Measurements from ENCODE around the gene TCP11L2. TPM values are rescaled to one million over a fixed set of nuclear protein-coding genes. Genes with fewer than 3 reads are reported as not detected.

Gene TCP11L2
- total RNA-seq, 1 experiment from 2014 or later: 6.1 TPM

- Mint-ChIP-seq H3K4me1 (peaks cover 18 to 19% of the 10 kb centered on the region in 2 experiments), H3K27ac (no peak overlapping the region), H3K4me3 (no peak overlapping the region), H3K9me3 (no peaks in the 10 kb centered on the region), H3K27me3 (ENCODE audit: low read depth) (no peaks in the 10 kb centered on the region), H3K36me3 (ENCODE audit: insufficient read depth in 1 of 3, low read depth in 3 of 3) (no peaks in the 10 kb centered on the region)
- Histone ChIP-seq H2BK120ac (ENCODE audit: low read depth, low read length, poor library complexity, severe bottlenecking) (no peak overlapping the region), H3K27ac (ENCODE audit: insufficient read length, low read depth, low read length) (no peak overlapping the region), H3K79me1 (ENCODE audit: insufficient read depth, low read depth, low read length, poor library complexity, severe bottlenecking) (no peaks in the 10 kb centered on the region), H4K91ac (ENCODE audit: insufficient read length, low read depth, low read length) (no peak overlapping the region), H4K20me1 (ENCODE audit: control insufficient read depth, insufficient read depth, insufficient read length) (no peaks in the 10 kb centered on the region), H2BK12ac (ENCODE audit: insufficient read length, low read depth, low read length) (no peak overlapping the region), H3K9me3 (ENCODE audit: control insufficient read depth, low read depth, low read length) (no peaks in the 10 kb centered on the region), H3K14ac (ENCODE audit: insufficient read depth, low read length) (no peak overlapping the region), H3K18ac (ENCODE audit: insufficient read length, low read depth, low read length) (no peak overlapping the region), H2AFZ (ENCODE audit: low read length) (no peak overlapping the region), H3T11ph (ENCODE audit: low read length) (no peak overlapping the region), H3K4me1 (ENCODE audit: insufficient read depth, low read length) (peaks cover 2% of the 10 kb centered on the region), H2AK5ac (ENCODE audit: insufficient read length, low read length) (no peak overlapping the region), H2BK15ac (ENCODE audit: low read depth, low read length) (no peak overlapping the region), H4K5ac (ENCODE audit: insufficient read length, low read depth, low read length) (no peak overlapping the region), H3K79me2 (ENCODE audit: insufficient read depth, low read length) (no peaks in the 10 kb centered on the region), H3K23me2 (ENCODE audit: insufficient read length, low read depth, low read length, poor library complexity, severe bottlenecking) (peaks cover 4% of the 10 kb centered on the region), H3K27me3 (ENCODE audit: insufficient read depth, low read length) (no peaks in the 10 kb centered on the region), H3K56ac (ENCODE audit: insufficient read length, low read depth, low read length) (no peak overlapping the region), H4K8ac (replicated peaks; ENCODE audit: insufficient read length, low read depth, low read length) (no peak overlapping the region), H3K4me2 (ENCODE audit: insufficient read depth, insufficient read length, low read length) (no peak overlapping the region), H3K9ac (ENCODE audit: extremely low read depth, insufficient read length, low read length) (no peak overlapping the region), H2BK5ac (ENCODE audit: insufficient read length, low read length) (no peak overlapping the region), H3K23ac (ENCODE audit: insufficient read length, low read depth, low read length) (no peak overlapping the region), H3K4ac (ENCODE audit: low read depth, low read length) (no peak overlapping the region), H2BK20ac (ENCODE audit: low read depth, low read length, poor library complexity, severe bottlenecking) (no peak overlapping the region)
- WGBS (ENCODE audit: extremely low coverage, insufficient read length, low lambda C conversion rate): no CpG with 5 or more reads among the region's 3 CpGs
- TF ChIP-seq CTCF (conservative IDR thresholded peaks at IDR 0.05): no peak
- no peak for DNase-seq
Observed at GRCh38 chr12:106297075-106297474, 5.5 kb upstream of the TCP11L2 start.
